Activated CD4-positive, alpha-beta memory T cell treated with anti-CD3 and anti-CD28 coated beads, Interleukin-2, amount 10 ng/mL, durations not matched to agents 7 days and 5 days (primary cell): Measurements from ENCODE around the gene SLA2. TPM values are rescaled to one million over a fixed set of nuclear protein-coding genes. Genes with fewer than 3 reads are reported as not detected.
"Not testable (repeated sequence)": the region's sequence is repeated elsewhere in the genome, so short reads cannot be mapped to it uniquely, and the experiment has no call there.

Experiments used
- CTCF ChIA-PET: fragments of 350-600 bp; sonication (Branson Sonifier 250); formaldehyde crosslinking; loops from one replicate; lab custom pipeline; 2021; ENCODE audit warnings: antibody characterized with exemption, inconsistent platforms; lab: Charles Lee
- POLR2A ChIA-PET: fragments of 350-600 bp; sonication (Branson Sonifier 250); formaldehyde crosslinking; loops from one replicate; lab custom pipeline; 2021; ENCODE audit warnings: antibody characterized with exemption; lab: Charles Lee
- DNase-seq: peaks from one replicate; pipeline ENCODE4 v3.0.0-alpha.2; 2020
- H3K27ac Mint-ChIP-seq: one replicate; pipeline ENCODE4 v1.8.0; 2021; ENCODE audit warnings: mild to moderate bottlenecking, mixed read lengths
- H3K27me3 Mint-ChIP-seq: one replicate; pipeline ENCODE4 v1.8.0; 2021; ENCODE audit warnings: mixed read lengths
- H3K36me3 Mint-ChIP-seq: one replicate; pipeline ENCODE4 v1.8.0; 2021; ENCODE audit warnings: low read depth, mixed read lengths
- H3K4me1 Mint-ChIP-seq: one replicate; pipeline ENCODE4 v1.8.0; 2021; ENCODE audit warnings: mixed read lengths
- H3K4me3 Mint-ChIP-seq: one replicate; pipeline ENCODE4 v1.8.0; 2021; ENCODE audit warnings: mild to moderate bottlenecking, mixed read lengths
- H3K9me3 Mint-ChIP-seq: one replicate; pipeline ENCODE4 v1.8.0; 2021; ENCODE audit warnings: mixed read lengths
- total RNA-seq, 2 experiments: library from RNA; stranded (reverse); gene quantifications; one replicate each; pipeline ENCODE4 v1.2.3, GENCODE V29; 2021

SLA2 gene
- total RNA-seq, 2 experiments from 2014 or later = 78.6 to 79.9 TPM

DNA sequence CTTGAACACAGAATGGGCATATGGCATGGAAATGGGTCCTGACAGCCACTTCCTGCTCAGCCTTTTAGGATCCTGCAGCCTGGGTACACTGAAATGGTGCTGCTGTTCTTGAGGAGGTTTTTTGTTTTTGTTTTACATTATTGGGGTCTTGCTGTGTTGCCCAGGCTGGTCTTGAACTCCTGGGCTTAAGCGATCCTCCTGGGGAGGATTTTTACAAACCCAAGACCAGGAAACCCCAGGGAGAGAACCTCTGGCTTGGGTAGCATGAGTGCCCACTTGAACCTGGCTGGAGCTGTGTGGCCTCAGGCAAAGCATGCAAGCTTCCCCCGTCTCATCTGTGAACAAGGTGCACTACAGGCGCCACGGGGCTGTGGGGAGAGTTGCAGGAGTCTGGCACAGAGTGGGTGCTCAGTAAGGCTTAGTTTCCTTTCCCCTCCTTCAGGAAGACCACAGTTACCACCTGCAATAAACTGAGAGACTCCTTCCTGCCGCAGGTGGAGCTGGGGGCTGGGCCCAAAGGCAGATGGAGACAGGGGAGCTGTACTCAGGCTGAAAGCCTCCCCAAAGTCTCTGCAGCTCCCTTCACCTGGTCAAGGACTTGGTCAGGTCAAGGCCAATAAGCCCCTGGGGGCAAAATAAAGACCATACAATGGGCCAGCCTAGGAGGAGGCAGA, 1.8 kb downstream of the SLA2 start:
- peak; percentile 69 for DNase-seq
- Mint-ChIP-seq H3K36me3 (peaks cover 57% of the 10 kb centered on the region), H3K9me3 (no peaks in the 10 kb centered on the region), H3K27ac (peak overlapping the region; percentile 97), H3K4me1 (peaks cover 49% of the 10 kb centered on the region), H3K4me3 (peak overlapping the region; percentile 96), H3K27me3 (no peaks in the 10 kb centered on the region)
- ChIA-PET CTCF (interaction anchor here (0.5 to 1.5 kb wide), 6 partner anchors 11 to 506 kb away, joined by 3 to 7 read pairs (median 4); partner anchors contain the start of gene DSN1), POLR2A (interaction anchor here (0.6 to 5.8 kb wide), 18 partner anchors 12 to 213 kb away, joined by 3 to 75 read pairs (median 6); partner anchors contain the start of genes DSN1, RAB5IF and TGIF2)

DNA sequence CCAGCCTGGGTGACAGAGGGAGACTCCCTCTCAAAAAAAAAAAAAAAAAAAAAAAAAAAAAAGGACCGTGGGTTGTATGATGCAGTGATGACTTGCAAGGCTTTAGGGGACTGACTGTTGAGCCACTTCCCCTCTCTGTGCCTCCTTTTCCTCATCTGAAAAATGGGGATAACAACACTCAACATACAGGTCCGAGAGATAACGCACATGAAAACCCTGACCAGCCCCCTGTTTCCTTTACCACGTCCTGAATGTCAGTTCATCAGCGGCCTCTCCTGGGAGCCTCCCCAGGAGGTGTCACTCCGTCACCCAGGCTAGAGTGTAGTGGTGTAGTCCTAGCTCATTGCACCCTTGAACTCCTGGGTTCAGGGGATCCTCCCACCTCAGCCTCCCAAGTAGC, 3.9 kb downstream of the SLA2 start:
- H3K9me3 Mint-ChIP-seq = no peaks in the 10 kb centered on the region
- no peak for DNase-seq
- ChIA-PET CTCF (interaction anchor here (0.6 to 1.4 kb wide), 4 partner anchors 29 to 439 kb away, joined by 3 to 4 read pairs (median 3); partner anchors contain the start of gene RAB5IF), POLR2A (interaction anchor here (4.2 to 5.0 kb wide), 3 partner anchors 29 to 92 kb away, joined by 22 to 67 read pairs (median 32); partner anchors contain the start of gene RAB5IF)
- peaks cover 72% of the 10 kb centered on the region for H3K36me3 Mint-ChIP-seq
- H3K4me1 Mint-ChIP-seq = peaks cover 49% of the 10 kb centered on the region
- H3K4me3 Mint-ChIP-seq = peak overlapping the region; percentile 47
- peak overlapping the region; percentile 97 for H3K27ac Mint-ChIP-seq
- no peaks in the 10 kb centered on the region for H3K27me3 Mint-ChIP-seq

- H3K27me3 Mint-ChIP-seq = no peaks in the 10 kb centered on the region
- no peak overlapping the region for H3K4me3 Mint-ChIP-seq
- CTCF ChIA-PET = interaction anchor here (0.6 kb wide), 1 partner anchor 438 kb away, joined by 3 read pairs; no protein-coding TSS in a partner anchor
- H3K9me3 Mint-ChIP-seq = no peaks in the 10 kb centered on the region
- H3K27ac Mint-ChIP-seq = peak overlapping the region; percentile 75
- peaks cover 75% of the 10 kb centered on the region for H3K36me3 Mint-ChIP-seq
- POLR2A ChIA-PET = interaction anchor here (5.0 kb wide), 1 partner anchor 29 kb away, joined by 32 read pairs; no protein-coding TSS in a partner anchor
- no peak for DNase-seq
- H3K4me1 Mint-ChIP-seq = peaks cover 45% of the 10 kb centered on the region
Observed at GRCh38 chr20:36641506-36641843, 4.5 kb downstream of the SLA2 start.

- POLR2A ChIA-PET = interaction anchor here (0.8 kb wide), 1 partner anchor 12 kb away, joined by 3 read pairs; no protein-coding TSS in a partner anchor
- peaks cover 32% of the 10 kb centered on the region for H3K4me1 Mint-ChIP-seq
- not testable (repeated sequence) for H3K27ac Mint-ChIP-seq
Observed at GRCh38 chr20:36638876-36639400, 7.1 kb downstream of the SLA2 start.

GRCh38 chr20:36634342-36634741, 11.7 kb downstream of the SLA2 start:
- H3K4me3 Mint-ChIP-seq = no peak overlapping the region
- CTCF ChIA-PET = no interaction called here
- no peaks in the 10 kb centered on the region for H3K27me3 Mint-ChIP-seq
- no peaks in the 10 kb centered on the region for H3K9me3 Mint-ChIP-seq
- peak overlapping the region; percentile 2 for H3K27ac Mint-ChIP-seq
- DNase-seq = no peak
- H3K36me3 Mint-ChIP-seq = peaks cover 69% of the 10 kb centered on the region
- POLR2A ChIA-PET = interaction anchor here (1.3 to 7.3 kb wide), 2 partner anchors 12 to 28 kb away, joined by 6 to 75 read pairs; partner anchors contain the start of gene SLA2
- peaks cover 33% of the 10 kb centered on the region for H3K4me1 Mint-ChIP-seq

More at GRCh38 chr20:36638876-36639400, 7.1 kb downstream of the SLA2 start:
- peaks cover 70% of the 10 kb centered on the region for H3K36me3 Mint-ChIP-seq
- DNase-seq, H3K4me3 Mint-ChIP-seq, H3K27me3 Mint-ChIP-seq, H3K9me3 Mint-ChIP-seq: not testable (repeated sequence)
- CTCF ChIA-PET = interaction anchor here (0.6 kb wide), 1 partner anchor 9 kb away, joined by 3 read pairs; no protein-coding TSS in a partner anchor

DNA sequence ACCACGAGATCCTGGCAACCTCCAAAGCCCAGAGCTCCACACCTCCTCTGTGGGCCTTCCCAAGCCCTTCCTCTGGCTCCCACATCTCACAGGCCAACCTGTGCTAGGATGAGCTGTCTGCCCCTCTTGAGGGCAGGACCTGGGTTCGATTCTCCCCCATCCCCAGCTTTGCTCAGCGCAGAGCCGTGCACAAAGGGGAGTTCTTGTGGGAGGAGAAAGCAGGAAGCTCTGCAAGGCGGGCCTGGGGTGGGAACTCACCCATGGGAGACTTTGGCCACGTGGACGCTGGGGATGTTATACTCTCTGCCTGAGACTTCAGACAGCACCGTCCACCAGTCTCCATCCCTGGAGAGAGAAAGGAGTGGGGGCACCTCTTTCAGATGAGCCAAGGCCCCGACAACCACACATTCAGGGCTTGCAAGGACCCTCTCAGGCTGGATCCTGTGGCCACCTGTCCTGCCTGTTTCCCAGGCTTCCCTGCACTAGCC, 12.7 kb downstream of the SLA2 start:
- CTCF ChIA-PET = interaction anchor here (0.8 kb wide), 1 partner anchor 11 kb away, joined by 4 read pairs; no protein-coding TSS in a partner anchor
- POLR2A ChIA-PET = interaction anchor here (7.3 kb wide), 1 partner anchor 13 kb away, joined by 75 read pairs; the partner anchor contains the start of gene SLA2

GRCh38 chr20:36632487-36633284, 13.3 kb downstream of the SLA2 start:
- Mint-ChIP-seq H3K4me1 (peaks cover 40% of the 10 kb centered on the region), H3K36me3 (peaks cover 65% of the 10 kb centered on the region), H3K27ac (peak overlapping the region; percentile 44), H3K9me3 (no peaks in the 10 kb centered on the region), H3K4me3 (no peak overlapping the region), H3K27me3 (no peaks in the 10 kb centered on the region)
- CTCF ChIA-PET = interaction anchor here (0.6 to 0.8 kb wide), 2 partner anchors 20 to 22 kb away, joined by 3 read pairs; no protein-coding TSS in a partner anchor
- POLR2A ChIA-PET = interaction anchor here (1.0 to 7.3 kb wide), 2 partner anchors 9 to 13 kb away, joined by 4 to 75 read pairs; partner anchors contain the start of gene SLA2
- no peak for DNase-seq

More for the DNA sequence above, 12.7 kb downstream of the SLA2 start:
- Mint-ChIP-seq H3K27ac (no peak overlapping the region), H3K36me3 (peaks cover 63% of the 10 kb centered on the region), H3K27me3 (no peaks in the 10 kb centered on the region), H3K4me1 (peaks cover 35% of the 10 kb centered on the region), H3K4me3 (no peak overlapping the region), H3K9me3 (no peaks in the 10 kb centered on the region)
- DNase-seq = no peak

DNA sequence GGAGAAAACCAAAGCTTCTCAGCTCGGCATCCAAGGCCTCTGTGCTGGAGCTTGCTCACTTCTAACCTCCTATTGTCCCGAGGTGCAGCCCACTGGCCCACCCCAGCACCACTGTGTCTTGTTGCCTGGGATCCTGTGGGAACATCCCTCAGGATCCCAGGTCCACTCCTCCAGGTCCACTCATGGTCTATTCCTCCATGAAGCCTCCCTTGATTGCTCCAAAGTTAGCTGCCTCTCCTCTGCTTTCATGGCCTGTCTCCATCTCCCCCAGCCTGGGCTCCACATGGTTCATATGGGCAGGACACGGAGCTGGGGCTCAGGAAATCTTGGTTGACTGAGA, 13.9 kb downstream of the SLA2 start:
- Mint-ChIP-seq H3K27me3 (no peaks in the 10 kb centered on the region), H3K4me1 (peaks cover 42% of the 10 kb centered on the region), H3K4me3 (no peak overlapping the region), H3K27ac (peak overlapping the region; percentile 44), H3K9me3 (no peaks in the 10 kb centered on the region), H3K36me3 (peaks cover 69% of the 10 kb centered on the region)
- CTCF ChIA-PET = interaction anchor here (0.6 to 0.8 kb wide), 2 partner anchors 19 to 22 kb away, joined by 3 read pairs; no protein-coding TSS in a partner anchor
- POLR2A ChIA-PET = interaction anchor here (1.0 to 7.3 kb wide), 3 partner anchors 8 to 396 kb away, joined by 3 to 75 read pairs (median 4); partner anchors contain the start of genes AAR2 and SLA2
- DNase-seq = no peak

- Mint-ChIP-seq H3K4me1 (peaks cover 44% of the 10 kb centered on the region), H3K27ac (peak overlapping the region; percentile 44), H3K36me3 (peaks cover 70% of the 10 kb centered on the region), H3K9me3 (no peaks in the 10 kb centered on the region), H3K4me3 (no peak overlapping the region), H3K27me3 (no peaks in the 10 kb centered on the region)
- ChIA-PET CTCF (interaction anchor here (0.6 kb wide), 1 partner anchor 21 kb away, joined by 3 read pairs; no protein-coding TSS in a partner anchor), POLR2A (interaction anchor here (1.5 to 7.3 kb wide), 2 partner anchors 14 to 395 kb away, joined by 3 to 75 read pairs; partner anchors contain the start of genes AAR2 and SLA2)
- DNase-seq = no peak
Observed at GRCh38 chr20:36631646-36632045, 14.3 kb downstream of the SLA2 start.

- ChIA-PET CTCF (interaction anchor here (0.7 to 2.0 kb wide), 8 partner anchors 9 to 235 kb away, joined by 3 to 11 read pairs (median 4); partner anchors contain the start of gene SLA2), POLR2A (interaction anchor here (0.6 to 7.3 kb wide), 7 partner anchors 16 to 143 kb away, joined by 3 to 75 read pairs (median 6); partner anchors contain the start of genes RAB5IF, SLA2 and TGIF2)
- peak; percentile 70 for DNase-seq
- Mint-ChIP-seq H3K4me3 (peak overlapping the region; percentile 58), H3K9me3 (no peaks in the 10 kb centered on the region), H3K36me3 (peaks cover 67% of the 10 kb centered on the region), H3K4me1 (peaks cover 44% of the 10 kb centered on the region), H3K27ac (peak overlapping the region; percentile 94), H3K27me3 (no peaks in the 10 kb centered on the region)
Observed at GRCh38 chr20:36629719-36630681, 16.0 kb downstream of the SLA2 start.

DNA sequence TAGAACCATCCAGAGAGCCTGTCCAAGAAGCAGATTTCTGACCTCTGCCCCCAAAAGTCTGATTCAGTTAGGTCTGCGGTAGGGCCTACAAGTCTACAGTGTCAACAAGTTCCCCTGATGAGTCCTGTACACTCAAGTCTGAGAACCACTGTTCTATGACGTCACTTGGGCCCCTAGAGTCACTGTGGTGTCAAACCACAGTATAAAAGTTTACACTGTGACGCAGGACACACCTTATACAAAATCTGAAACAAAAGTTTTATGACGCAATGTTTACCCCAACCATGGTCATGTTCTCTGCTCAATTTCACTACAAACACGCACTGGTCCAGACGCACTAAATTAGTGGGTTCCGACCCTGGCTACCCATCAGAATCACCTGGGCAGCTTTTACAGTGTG, 17.9 kb downstream of the SLA2 start:
- DNase-seq = no peak
- peaks cover 54% of the 10 kb centered on the region for H3K4me1 Mint-ChIP-seq
- no peaks in the 10 kb centered on the region for H3K27me3 Mint-ChIP-seq
- CTCF ChIA-PET = no interaction called here
- H3K9me3 Mint-ChIP-seq = no peaks in the 10 kb centered on the region
- no peak overlapping the region for H3K4me3 Mint-ChIP-seq
- POLR2A ChIA-PET = interaction anchor here (1.1 to 7.3 kb wide), 3 partner anchors 16 to 25 kb away, joined by 3 to 75 read pairs (median 6); partner anchors contain the start of gene SLA2
- peak overlapping the region; percentile 37 for H3K27ac Mint-ChIP-seq
- peaks cover 77% of the 10 kb centered on the region for H3K36me3 Mint-ChIP-seq
